Left forelimb (tissue), 1 donor: ENCODE measurements around the gene MAPK8IP1.

Experiments used
- DNase-seq: peaks from one replicate; pipeline ENCODE4 v3.0.0-alpha.2; 2018; ENCODE audit warnings: low spot score

Gene MAPK8IP1

GRCh38 chr11:45945397-45945999, 60.0 kb downstream of the MAPK8IP1 start:
- DNase-seq = no peak

- no peak for DNase-seq
These were observed 62.4 kb downstream of the MAPK8IP1 start for GRCh38 chr11:45947885-45948284.

GRCh38 chr11:45948356-45948755, 62.9 kb downstream of the MAPK8IP1 start:
- DNase-seq = no peak

GRCh38 chr11:45949992-45950407, 64.5 kb downstream of the MAPK8IP1 start:
- DNase-seq = no peak
